HEK293T (cell line): ENCODE measurements around the gene MAP4K1.

Source experiments
- CTCF ChIA-PET: fragments of 350-600 bp; formaldehyde crosslinking; extraction: SDS; loops from one replicate; lab custom pipeline; 2021; ENCODE audit warnings: antibody characterized with exemption, inconsistent platforms; lab: Yijun Ruan, JAX
- POLR2A ChIA-PET: fragments of 350-600 bp; formaldehyde crosslinking; extraction: SDS; loops from one replicate; lab custom pipeline; 2020; ENCODE audit warnings: antibody characterized with exemption, inconsistent platforms; lab: Yijun Ruan, JAX
- DNase-seq: peaks from one replicate; pipeline ENCODE4 v3.0.0; 2012; ENCODE audit warnings: mixed read lengths; ENCODE audit errors: extremely low spot score
- ARNT ChIP-seq: fragments of 450-650 bp; IDR thresholded peaks from 2 replicates; pipeline ENCODE4 v1.6.1; 2017; ENCODE audit warnings: mild to moderate bottlenecking
- BHLHE40 ChIP-seq: fragments of 450-650 bp; IDR thresholded peaks from 2 replicates; pipeline ENCODE4 v1.6.1; 2016; ENCODE audit warnings: mild to moderate bottlenecking, moderate library complexity, borderline replicate concordance
- CTBP1 ChIP-seq: fragments of 450-650 bp; IDR thresholded peaks from 2 replicates; pipeline ENCODE4 v1.6.1; 2016; ENCODE audit warnings: borderline replicate concordance
- ELF4 ChIP-seq: fragments of 450-650 bp; IDR thresholded peaks from 2 replicates; pipeline ENCODE4 v1.6.1; 2017; ENCODE audit warnings: antibody characterized with exemption
- FOXA1 ChIP-seq: fragments of 450-650 bp; IDR thresholded peaks from 2 replicates; pipeline ENCODE4 v1.6.1; 2016; ENCODE audit warnings: mild to moderate bottlenecking
- FOXK2 ChIP-seq: fragments of 450-650 bp; IDR thresholded peaks from 2 replicates; pipeline ENCODE4 v1.6.1; 2016; ENCODE audit warnings: mild to moderate bottlenecking
- FOXM1 ChIP-seq: fragments of 450-650 bp; IDR thresholded peaks from 2 replicates; pipeline ENCODE4 v1.6.1; 2017; ENCODE audit warnings: mild to moderate bottlenecking, borderline replicate concordance
- HDGF ChIP-seq: fragments of 450-650 bp; IDR thresholded peaks from 2 replicates; pipeline ENCODE4 v1.6.1; 2017; ENCODE audit warnings: antibody characterized with exemption, borderline replicate concordance
- L3MBTL2 ChIP-seq: fragments of 450-650 bp; conservative IDR thresholded peaks from 2 replicates; pipeline ENCODE4 v1.6.1; 2016; ENCODE audit warnings: mild to moderate bottlenecking
- LEF1 ChIP-seq: fragments of 450-650 bp; IDR thresholded peaks from 2 replicates; pipeline ENCODE4 v1.6.1; 2017; ENCODE audit warnings: mild to moderate bottlenecking, borderline replicate concordance
- NFRKB ChIP-seq: fragments of 450-650 bp; IDR thresholded peaks from 2 replicates; pipeline ENCODE4 v1.6.1; 2016; ENCODE audit warnings: mild to moderate bottlenecking, moderate library complexity
- PKNOX1 ChIP-seq: fragments of 450-650 bp; IDR thresholded peaks from 2 replicates; pipeline ENCODE4 v1.6.1; 2016
- SP1 ChIP-seq: fragments of 450-650 bp; IDR thresholded peaks from 2 replicates; pipeline ENCODE4 v1.6.1; 2017
- SUZ12 ChIP-seq: fragments of 450-650 bp; IDR thresholded peaks from 2 replicates; pipeline ENCODE4 v1.6.1; 2016; ENCODE audit warnings: mild to moderate bottlenecking
- TARDBP ChIP-seq: fragments of 450-650 bp; IDR thresholded peaks from 2 replicates; pipeline ENCODE4 v1.6.1; 2016
- ZNF384 ChIP-seq: fragments of 450-650 bp; IDR thresholded peaks from 2 replicates; pipeline ENCODE4 v1.6.1; 2016

The MAP4K1 gene

GRCh38 chr19:38619361-38620174 is 1.8 kb upstream of the MAP4K1 start:
- no peak for DNase-seq
- CTCF ChIA-PET, result no interaction called here
- POLR2A ChIA-PET, result interaction anchor here (0.7 to 3.0 kb wide), 27 partner anchors 9 to 245 kb away, joined by 3 to 39 read pairs (median 6); partner anchors contain the start of genes ACTN4, FAM98C, GGN and PSMD8
- no peak for TF ChIP-seq HDGF
- no peak for TF ChIP-seq L3MBTL2
- no peak for TF ChIP-seq SP1
- no peak for TF ChIP-seq PKNOX1
- TF ChIP-seq CTBP1, result no peak
- no peak for TF ChIP-seq ARNT
- no peak for TF ChIP-seq ZNF384
- no peak for TF ChIP-seq TARDBP
- TF ChIP-seq FOXK2, result no peak
- no peak for TF ChIP-seq LEF1
- TF ChIP-seq BHLHE40, result no peak
- no peak for TF ChIP-seq NFRKB
- no peak for TF ChIP-seq SUZ12
- TF ChIP-seq FOXA1, result no peak
- TF ChIP-seq FOXM1, result no peak

GRCh38 chr19:38618590-38619360 is 1.0 kb upstream of the MAP4K1 start, which contains the start of gene EIF3K:
EIF3K (plus strand) TSS chr19:38619188; CDS start chr19:38619269, 81 bp downstream.
- peak; percentile 99 for DNase-seq
- TF ChIP-seq HDGF, result no peak
- peak; percentile 26 for TF ChIP-seq ELF4
- TF ChIP-seq L3MBTL2, result peak; percentile 61
- peak; percentile 87 for TF ChIP-seq PKNOX1
- ChIA-PET POLR2A (interaction anchor here (0.6 to 3.0 kb wide), 34 partner anchors 9 to 313 kb away, joined by 3 to 39 read pairs (median 5); partner anchors contain the start of genes ACTN4, FAM98C, GGN and NFKBIB), CTCF (interaction anchor here (0.5 to 1.1 kb wide), 3 partner anchors 8 to 18 kb away, joined by 3 to 4 read pairs (median 4); no protein-coding TSS in a partner anchor)

DNA sequence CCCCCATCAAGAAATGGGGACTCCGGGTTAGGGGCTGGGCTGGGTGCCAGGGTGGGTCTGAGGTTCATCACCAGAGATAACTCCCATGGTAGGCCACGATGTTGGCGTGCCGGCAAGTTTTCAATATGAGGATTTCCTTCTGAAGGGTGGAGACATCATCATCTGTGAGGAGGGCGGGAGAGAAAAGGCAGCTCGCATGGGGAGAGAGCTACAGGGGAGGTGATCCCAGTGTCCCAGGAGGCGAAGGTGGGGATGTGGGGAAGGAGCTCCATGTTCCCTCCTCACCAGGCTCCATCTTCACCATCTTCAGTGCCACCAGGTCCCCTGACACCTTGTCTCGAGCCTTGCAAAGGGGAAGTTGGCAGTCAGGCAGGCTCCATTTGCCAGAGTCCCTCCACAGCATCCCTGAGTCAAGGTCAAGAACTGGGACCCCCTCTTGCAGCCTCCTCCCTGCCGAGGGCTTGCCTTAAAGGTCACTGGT is 430 bp downstream of the MAP4K1 start:
- CTCF ChIA-PET, result interaction anchor here (0.8 to 1.1 kb wide), 2 partner anchors 19 to 215 kb away, joined by 3 read pairs; partner anchors contain the start of gene FAM98C
- POLR2A ChIA-PET, result interaction anchor here (0.7 to 3.0 kb wide), 5 partner anchors 21 to 214 kb away, joined by 3 to 39 read pairs (median 18); partner anchors contain the start of genes ACTN4 and FAM98C
- TF ChIP-seq ELF4 (no peak), FOXK2 (no peak), L3MBTL2 (no peak), CTBP1 (no peak), LEF1 (no peak)
- DNase-seq, result no peak

- TF ChIP-seq BHLHE40, result no peak
- TF ChIP-seq FOXM1, result no peak
- no peak for TF ChIP-seq SP1
- TF ChIP-seq ARNT, result no peak
- no peak for TF ChIP-seq SUZ12
- TF ChIP-seq CTBP1, result no peak
- TF ChIP-seq NFRKB, result no peak
- no peak for TF ChIP-seq FOXA1
- no peak for TF ChIP-seq L3MBTL2
- no peak for TF ChIP-seq ZNF384
- no peak for TF ChIP-seq HDGF
- TF ChIP-seq PKNOX1, result no peak
- no peak for TF ChIP-seq ELF4
- TF ChIP-seq TARDBP, result no peak
- TF ChIP-seq FOXK2, result no peak
- TF ChIP-seq LEF1, result no peak
- no peak for DNase-seq
- ChIA-PET CTCF (no interaction called here), POLR2A (no interaction called here)
Observed at GRCh38 chr19:38616265-38616664, 1.5 kb downstream of the MAP4K1 start.

GRCh38 chr19:38615007-38615581 is 2.7 kb downstream of the MAP4K1 start:
- no peak for TF ChIP-seq ARNT
- TF ChIP-seq PKNOX1, result no peak
- POLR2A ChIA-PET, result no interaction called here
- DNase-seq, result no peak
- CTCF ChIA-PET, result no interaction called here
